CD14-positive monocyte (primary cell): ENCODE data around the gene FAM8A1. TPM values are rescaled to one million over a fixed set of nuclear protein-coding genes. Genes with fewer than 3 reads are reported as not detected.

ENCODE experiments used
- DNase-seq, 3 donors: peaks; one replicate each; pipeline ENCODE4 v3.0.0-alpha.2; 2011 to 2022
- H2AFZ ChIP-seq: 2 replicates; pipeline ENCODE4 v1.6.0; 2012; ENCODE audit warnings: mild to moderate bottlenecking, low read depth, low read length, inconsistent platforms; ENCODE audit not compliant: insufficient read depth, poor library complexity, severe bottlenecking
- H3K27ac ChIP-seq, 2 donors: 1 replicate in 1 of 2; 2 replicates in 1 of 2; pipeline ENCODE4 v1.5.1; 2012 to 2013; ENCODE audit warnings: low read length in 2 of 2, control low read depth in 1 of 2, inconsistent platforms in 1 of 2, low read depth in 1 of 2, mild to moderate bottlenecking in 1 of 2
- H3K27me3 ChIP-seq, 2 donors: one replicate each; pipeline versions ENCODE4 v1.6.0 to v1.6.1; 2011 to 2013; ENCODE audit warnings: low read length in 2 of 2; ENCODE audit not compliant: control insufficient read depth in 2 of 2, insufficient read depth in 2 of 2
- H3K36me3 ChIP-seq, 2 donors: replicated peaks in 1 of 2; 1 replicate in 1 of 2; 2 replicates in 1 of 2; pipeline versions ENCODE4 v1.5.1 to v1.6.1; 2012 to 2013; ENCODE audit warnings: low read length in 2 of 2, control low read depth in 1 of 2, inconsistent platforms in 1 of 2, mild to moderate bottlenecking in 1 of 2; ENCODE audit not compliant: insufficient read depth in 2 of 2, control insufficient read depth in 1 of 2
- H3K4me1 ChIP-seq, 2 donors: 1 replicate in 1 of 2; 2 replicates in 1 of 2; pipeline versions ENCODE4 v1.5.1 to v1.6.1; 2012 to 2013; ENCODE audit warnings: low read length in 2 of 2, control low read depth in 1 of 2, inconsistent platforms in 1 of 2, mild to moderate bottlenecking in 1 of 2, moderate library complexity in 1 of 2; ENCODE audit not compliant: insufficient read depth in 2 of 2, control insufficient read depth in 1 of 2
- H3K4me2 ChIP-seq: replicated peaks from 2 replicates; pipeline ENCODE3; 2012; ENCODE audit warnings: low read length, moderate library complexity, mild to moderate bottlenecking; ENCODE audit not compliant: poor library complexity, severe bottlenecking; ENCODE audit errors: extremely low read depth
- H3K4me3 ChIP-seq, 3 experiments: fragments of 200-600 bp in 1 of 3; sonication (generic) in 1 of 3; replicated peaks in 1 of 3; 1 replicate in 2 of 3; 2 replicates in 1 of 3; pipeline ENCODE4 v1.5.1; 2011 to 2013; ENCODE audit warnings: low read length in 3 of 3, mild to moderate bottlenecking in 3 of 3, control low read depth in 2 of 3, low read depth in 2 of 3, inconsistent platforms in 1 of 3, moderate library complexity in 1 of 3
- H3K79me2 ChIP-seq: 2 replicates; pipeline ENCODE4 v1.6.0; 2012; ENCODE audit warnings: mild to moderate bottlenecking, control low read depth, inconsistent platforms, low read length, moderate library complexity; ENCODE audit not compliant: insufficient read depth
- H3K9ac ChIP-seq: 2 replicates; pipeline ENCODE4 v1.6.0; 2017; ENCODE audit warnings: low read length, mild to moderate bottlenecking; ENCODE audit not compliant: insufficient read depth, poor library complexity, severe bottlenecking
- H3K9me3 ChIP-seq, 2 donors: replicated peaks in 1 of 2; 1 replicate in 1 of 2; 2 replicates in 1 of 2; pipeline versions ENCODE4 v1.5.1 to v1.6.1; 2012 to 2013; ENCODE audit warnings: low read length in 2 of 2, control low read depth in 1 of 2; ENCODE audit not compliant: control insufficient read depth in 1 of 2, insufficient read depth in 1 of 2
- H4K20me1 ChIP-seq: 2 replicates; pipeline ENCODE4 v1.6.0; 2012; ENCODE audit warnings: mild to moderate bottlenecking, low read length, control low read depth, moderate library complexity; ENCODE audit not compliant: insufficient read depth
- H3K27ac Mint-ChIP-seq, 7 donors: one replicate each; pipeline ENCODE4 v1.8.0; 2020; ENCODE audit warnings: mild to moderate bottlenecking in 7 of 7, mixed read lengths in 7 of 7, moderate library complexity in 6 of 7, inconsistent platforms in 2 of 7
- H3K27me3 Mint-ChIP-seq, 3 donors: one replicate each; pipeline ENCODE4 v1.8.0; 2021 to 2022; ENCODE audit warnings: low read depth in 3 of 3, mild to moderate bottlenecking in 3 of 3, mixed read lengths in 3 of 3, moderate library complexity in 3 of 3, inconsistent platforms in 1 of 3
- H3K36me3 Mint-ChIP-seq, 2 donors: one replicate each; pipeline ENCODE4 v1.8.0; 2020; ENCODE audit warnings: mixed read lengths in 2 of 2, inconsistent platforms in 1 of 2, mild to moderate bottlenecking in 1 of 2
- H3K4me1 Mint-ChIP-seq: one replicate; pipeline ENCODE4 v1.8.0; 2020; ENCODE audit warnings: mild to moderate bottlenecking, mixed read lengths
- H3K4me3 Mint-ChIP-seq, 2 donors: one replicate each; pipeline ENCODE4 v1.8.0; 2020; ENCODE audit warnings: mild to moderate bottlenecking in 2 of 2, mixed read lengths in 2 of 2, moderate library complexity in 1 of 2
- H3K9me3 Mint-ChIP-seq, 7 donors: one replicate each; pipeline ENCODE4 v1.8.0; 2020 to 2022; ENCODE audit warnings: mixed read lengths in 7 of 7, mild to moderate bottlenecking in 6 of 7, moderate library complexity in 6 of 7, inconsistent platforms in 2 of 7
- whole genome bisulfite sequencing: methylation state at CpG from one replicate; pipeline ENCODE4 v1.1.5; 2013; ENCODE audit warnings: missing lambda C conversion rate; ENCODE audit not compliant: insufficient coverage; 5-methylcytosine and 5-hydroxymethylcytosine counted together
- intact Hi-C, 2 donors: fragments of 100-400 bp; cut with micrococcal nuclease; formaldehyde crosslinking; loops; one replicate each; pipeline versions ENCODE4 v1.15.0 to v1.15.1; 2023
- polyA minus RNA-seq: library from RNA; depleted of rRNA, polyadenylated mRNA; stranded (reverse); fragments of >200 nt; gene quantifications from 2 replicates; pipeline ENCODE4 v1.2.3, GENCODE V29; 2012
- polyA plus RNA-seq, 3 donors: library from polyadenylated mRNA; depleted of rRNA in 1 of 3; unstranded in 2 of 3; stranded (reverse) in 1 of 3; fragments of 300-500 nt in 2 of 3; fragments of >200 nt in 1 of 3; fragmentation: Illumina TruSeq in 2 of 3; gene quantifications; 1 replicate in 2 of 3; 2 replicates in 1 of 3; pipeline ENCODE4 v1.2.3, GENCODE V29; 2012 to 2021
- total RNA-seq, 12 experiments: library from RNA in 1 of 12; stranded (reverse) in 1 of 12; fragments of 120-200 nt in 1 of 12; gene quantifications; one replicate each; pipeline ENCODE4 v1.2.4 and lab custom pipeline; 2013 to 2026; ENCODE audit warnings: mixed read lengths in 6 of 12, inconsistent platforms in 1 of 12
- TF ChIP-seq, protein P1 (sequence below): fragments of 200-600 bp; IDR thresholded peaks from one replicate; pipeline ENCODE4 v1.8.0; 2022; ENCODE audit warnings: antibody characterized with exemption, mild to moderate bottlenecking

The FAM8A1 gene, protein sequence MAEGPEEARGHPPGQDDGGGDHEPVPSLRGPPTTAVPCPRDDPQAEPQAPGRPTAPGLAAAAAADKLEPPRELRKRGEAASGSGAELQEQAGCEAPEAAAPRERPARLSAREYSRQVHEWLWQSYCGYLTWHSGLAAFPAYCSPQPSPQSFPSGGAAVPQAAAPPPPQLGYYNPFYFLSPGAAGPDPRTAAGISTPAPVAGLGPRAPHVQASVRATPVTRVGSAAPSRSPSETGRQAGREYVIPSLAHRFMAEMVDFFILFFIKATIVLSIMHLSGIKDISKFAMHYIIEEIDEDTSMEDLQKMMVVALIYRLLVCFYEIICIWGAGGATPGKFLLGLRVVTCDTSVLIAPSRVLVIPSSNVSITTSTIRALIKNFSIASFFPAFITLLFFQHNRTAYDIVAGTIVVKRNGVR
- 15.5 TPM for total RNA-seq (2013)
- polyA plus RNA-seq, result 1 to 10 TPM; 6.8 to 9.9 (median 9.3) TPM
- polyA minus RNA-seq, result 6.0 and 9.3 TPM in 2 replicates
- total RNA-seq (lab: John Stamatoyannopoulos, UW), result 10.1 to 67.8 (median 45.5) reads per million in 11 experiments

GRCh38 chr6:17599877-17600526 is at the start of gene FAM8A1:
FAM8A1 (plus strand) TSS chr6:17600302; CDS start chr6:17600410, 108 bp downstream.
- Histone ChIP-seq H4K20me1 (no peaks in the 10 kb centered on the region), H3K27ac (peak within 1 kb of the TSS; percentile 24 to 93), H3K27me3 (no peaks in the 10 kb centered on the region), H3K4me1 (peaks cover 20 to 25% of the 10 kb centered on the region in 2 donors), H3K36me3 (peaks cover 9 to 21% of the 10 kb centered on the region in 2 donors), H3K79me2 (peaks cover 17% of the 10 kb centered on the region), H3K4me3 (peak within 1 kb of the TSS; percentile 49 to 86 (median 71)), H3K9ac (peak within 1 kb of the TSS; percentile 94), H3K9me3 (no peaks in the 10 kb centered on the region), H2AFZ (peak within 1 kb of the TSS; percentile 89), H3K4me2 (peak within 1 kb of the TSS; percentile 86)
- intact Hi-C loops, result loop anchor here (5.0 to 10.0 kb wide), 2 partner anchors 105 to 107 kb away; partner anchors contain the start of gene NUP153 (in 2 of the 2)
- DNase-seq, result peak; percentile 86 to 92 (median 92)
- Mint-ChIP-seq H3K4me3 (peak within 1 kb of the TSS; percentile 84 to 90), H3K4me1 (peaks cover 31% of the 10 kb centered on the region), H3K27me3 (peaks cover 0 to 3% (median 0%) of the 10 kb centered on the region in 3 donors), H3K27ac (peak within 1 kb of the TSS; percentile 85 to 94 (median 89)), H3K36me3 (peaks cover 19 to 27% of the 10 kb centered on the region in 2 donors), H3K9me3 (peaks cover 0 to 5% (median 0%) of the 10 kb centered on the region in 7 donors)
- TF ChIP-seq, protein P1, sequence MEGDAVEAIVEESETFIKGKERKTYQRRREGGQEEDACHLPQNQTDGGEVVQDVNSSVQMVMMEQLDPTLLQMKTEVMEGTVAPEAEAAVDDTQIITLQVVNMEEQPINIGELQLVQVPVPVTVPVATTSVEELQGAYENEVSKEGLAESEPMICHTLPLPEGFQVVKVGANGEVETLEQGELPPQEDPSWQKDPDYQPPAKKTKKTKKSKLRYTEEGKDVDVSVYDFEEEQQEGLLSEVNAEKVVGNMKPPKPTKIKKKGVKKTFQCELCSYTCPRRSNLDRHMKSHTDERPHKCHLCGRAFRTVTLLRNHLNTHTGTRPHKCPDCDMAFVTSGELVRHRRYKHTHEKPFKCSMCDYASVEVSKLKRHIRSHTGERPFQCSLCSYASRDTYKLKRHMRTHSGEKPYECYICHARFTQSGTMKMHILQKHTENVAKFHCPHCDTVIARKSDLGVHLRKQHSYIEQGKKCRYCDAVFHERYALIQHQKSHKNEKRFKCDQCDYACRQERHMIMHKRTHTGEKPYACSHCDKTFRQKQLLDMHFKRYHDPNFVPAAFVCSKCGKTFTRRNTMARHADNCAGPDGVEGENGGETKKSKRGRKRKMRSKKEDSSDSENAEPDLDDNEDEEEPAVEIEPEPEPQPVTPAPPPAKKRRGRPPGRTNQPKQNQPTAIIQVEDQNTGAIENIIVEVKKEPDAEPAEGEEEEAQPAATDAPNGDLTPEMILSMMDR, result peak; percentile 64
- 14% methylated on average over 26 of the region's 42 CpGs for WGBS

DNA sequence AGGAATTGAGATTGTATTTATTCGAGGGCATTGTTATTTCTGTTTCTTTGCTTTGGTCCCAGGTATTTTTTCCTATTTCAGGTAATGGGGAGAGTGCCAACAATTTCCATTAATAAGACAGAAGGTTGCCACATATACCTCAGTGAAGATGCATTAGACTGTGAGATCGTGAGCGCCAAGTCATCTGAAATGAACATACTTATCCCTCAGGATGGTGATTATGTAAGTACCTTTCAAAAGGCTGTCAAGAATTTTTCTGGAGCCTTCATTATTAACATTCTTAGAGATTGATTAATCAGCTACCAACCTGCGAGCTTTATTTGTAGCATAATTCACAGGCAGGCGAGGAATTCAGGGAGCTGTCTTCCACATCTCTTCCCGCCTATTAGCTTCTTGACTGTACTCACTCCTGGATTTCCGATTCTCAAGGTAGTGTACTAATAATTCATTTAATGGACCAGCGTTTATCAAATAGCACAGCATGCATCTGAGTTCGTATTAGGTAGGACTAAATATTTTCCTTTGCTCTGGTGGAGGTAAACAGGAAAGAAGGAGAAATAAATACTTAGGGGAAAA is 48.6 kb upstream of the FAM8A1 start:
- no peaks in the 10 kb centered on the region for H3K36me3 ChIP-seq
- peaks cover 0 to 6% (median 0%) of the 10 kb centered on the region in 7 donors for H3K9me3 Mint-ChIP-seq
- H3K9ac ChIP-seq, result no peak overlapping the region
- H3K4me1 Mint-ChIP-seq, result no peaks in the 10 kb centered on the region
- 100% methylated on average over 2 of the region's 9 CpGs for WGBS
- H3K4me3 ChIP-seq, result no peak overlapping the region
- no peaks in the 10 kb centered on the region for H4K20me1 ChIP-seq
- H3K4me3 Mint-ChIP-seq, result no peak overlapping the region
- H2AFZ ChIP-seq, result no peak overlapping the region
- no peaks in the 10 kb centered on the region for H3K9me3 ChIP-seq
- no peak overlapping the region for H3K27ac ChIP-seq
- intact Hi-C loops, result no loop called here
- H3K27me3 Mint-ChIP-seq, result peaks cover 3 to 5% (median 5%) of the 10 kb centered on the region in 3 donors
- peaks cover 0 to 2% of the 10 kb centered on the region in 2 donors for H3K27me3 ChIP-seq
- no peaks in the 10 kb centered on the region for H3K79me2 ChIP-seq
- no peaks in the 10 kb centered on the region for H3K4me1 ChIP-seq
- no peak overlapping the region for H3K4me2 ChIP-seq
- TF ChIP-seq, protein P1, result no peak
- no peak overlapping the region for H3K27ac Mint-ChIP-seq
- H3K36me3 Mint-ChIP-seq, result no peaks in the 10 kb centered on the region
- no peak for DNase-seq
